Measurements from ENCODE around the gene CTXND1. TPM values are rescaled to one million over a fixed set of nuclear protein-coding genes. Genes with fewer than 3 reads are reported as not detected.
A peak's percentile ranks its signal among the peaks of the same experiment; 100 is the strongest.

CTXND1 gene
- total and polyA plus RNA-seq, 2 donors (not counting 1 experiment from before 2014, with no cell fraction given): under 0.01 to 0.01 TPM

GRCh38 chr15:80177156-80177555 is 74.9 kb downstream of the CTXND1 start:
- no peaks in the 10 kb centered on the region for H3K79me2 ChIP-seq (ENCODE audit: control insufficient read depth, insufficient read depth, low read length)
- H3K4me3 ChIP-seq (replicated peaks in 1 of 4; ENCODE audit: control extremely low read depth in 1 of 4, insufficient read depth in 1 of 4, low read depth in 3 of 4, low read length in 4 of 4): no peak overlapping the region
- no peak overlapping the region for H3K9ac ChIP-seq (ENCODE audit: insufficient read depth, low read length)
- DNase-seq (ENCODE audit: low read depth in 2 of 2): peak in 1 of 2 donors; percentile 25
- no peaks in the 10 kb centered on the region for H4K20me1 ChIP-seq (ENCODE audit: control insufficient read depth, extremely low read depth, insufficient read depth, low read length)
- H3K4me2 ChIP-seq (ENCODE audit: extremely low read depth, insufficient read depth, low read length): no peak overlapping the region
- peaks cover 21% of the 10 kb centered on the region for H3K36me3 ChIP-seq (ENCODE audit: control insufficient read depth, insufficient read depth, low read length)
- H3K27ac ChIP-seq (ENCODE audit: insufficient read depth, low read length): no peak overlapping the region
- no peak overlapping the region for H2AFZ ChIP-seq (ENCODE audit: low read length)
- TF ChIP-seq EZH2 (IDR thresholded peaks at IDR 0.05; ENCODE audit: low read length, missing control alignments): no peak
- TF ChIP-seq, protein P1, sequence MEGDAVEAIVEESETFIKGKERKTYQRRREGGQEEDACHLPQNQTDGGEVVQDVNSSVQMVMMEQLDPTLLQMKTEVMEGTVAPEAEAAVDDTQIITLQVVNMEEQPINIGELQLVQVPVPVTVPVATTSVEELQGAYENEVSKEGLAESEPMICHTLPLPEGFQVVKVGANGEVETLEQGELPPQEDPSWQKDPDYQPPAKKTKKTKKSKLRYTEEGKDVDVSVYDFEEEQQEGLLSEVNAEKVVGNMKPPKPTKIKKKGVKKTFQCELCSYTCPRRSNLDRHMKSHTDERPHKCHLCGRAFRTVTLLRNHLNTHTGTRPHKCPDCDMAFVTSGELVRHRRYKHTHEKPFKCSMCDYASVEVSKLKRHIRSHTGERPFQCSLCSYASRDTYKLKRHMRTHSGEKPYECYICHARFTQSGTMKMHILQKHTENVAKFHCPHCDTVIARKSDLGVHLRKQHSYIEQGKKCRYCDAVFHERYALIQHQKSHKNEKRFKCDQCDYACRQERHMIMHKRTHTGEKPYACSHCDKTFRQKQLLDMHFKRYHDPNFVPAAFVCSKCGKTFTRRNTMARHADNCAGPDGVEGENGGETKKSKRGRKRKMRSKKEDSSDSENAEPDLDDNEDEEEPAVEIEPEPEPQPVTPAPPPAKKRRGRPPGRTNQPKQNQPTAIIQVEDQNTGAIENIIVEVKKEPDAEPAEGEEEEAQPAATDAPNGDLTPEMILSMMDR (conservative IDR thresholded peaks at IDR 0.05 in 1 of 2, IDR thresholded peaks at IDR 0.05 in 1 of 2; ENCODE audit: low read depth in 1 of 2, low read length in 2 of 2): no peak
- H3K27me3 ChIP-seq (ENCODE audit: control insufficient read depth, insufficient read depth, low read length): no peaks in the 10 kb centered on the region
- no peaks in the 10 kb centered on the region for H3K9me3 ChIP-seq (ENCODE audit: control insufficient read depth, insufficient read depth, low read depth, low read length)
- peaks cover 24% of the 10 kb centered on the region for H3K4me1 ChIP-seq (ENCODE audit: control insufficient read depth, extremely low read depth, insufficient read depth, low read length)

DNA sequence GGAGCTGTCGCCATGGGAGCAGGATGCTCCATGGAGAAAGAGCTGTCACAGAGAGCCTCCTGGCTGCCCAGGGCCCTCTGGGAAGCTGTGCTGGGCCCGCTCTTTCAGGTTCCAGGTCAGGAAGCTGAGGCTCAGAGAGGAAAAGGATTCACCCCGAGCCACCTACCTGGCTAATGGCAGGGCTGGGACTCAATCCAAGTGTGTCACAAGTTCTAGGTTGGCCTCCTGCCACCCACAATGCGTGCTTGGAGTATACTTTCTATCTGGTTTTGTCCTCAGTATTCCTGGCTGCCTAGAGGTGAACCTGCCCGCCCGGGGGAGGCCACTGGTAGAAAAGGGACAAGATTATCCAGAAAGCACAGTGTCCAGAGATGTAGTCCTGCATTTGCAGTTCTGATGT is 75.6 kb downstream of the CTXND1 start:
- Histone ChIP-seq H3K27me3 (ENCODE audit: control insufficient read depth, insufficient read depth, low read length) (no peaks in the 10 kb centered on the region), H2AFZ (ENCODE audit: low read length) (no peak overlapping the region), H3K36me3 (ENCODE audit: control insufficient read depth, insufficient read depth, low read length) (peaks cover 21% of the 10 kb centered on the region), H3K4me2 (ENCODE audit: extremely low read depth, insufficient read depth, low read length) (no peak overlapping the region), H4K20me1 (ENCODE audit: control insufficient read depth, extremely low read depth, insufficient read depth, low read length) (no peaks in the 10 kb centered on the region), H3K9me3 (ENCODE audit: control insufficient read depth, insufficient read depth, low read depth, low read length) (no peaks in the 10 kb centered on the region), H3K9ac (ENCODE audit: insufficient read depth, low read length) (no peak overlapping the region), H3K27ac (ENCODE audit: insufficient read depth, low read length) (no peak overlapping the region), H3K79me2 (ENCODE audit: control insufficient read depth, insufficient read depth, low read length) (no peaks in the 10 kb centered on the region), H3K4me3 (replicated peaks in 1 of 4; ENCODE audit: control extremely low read depth in 1 of 4, insufficient read depth in 1 of 4, low read depth in 3 of 4, low read length in 4 of 4) (no peak overlapping the region), H3K4me1 (ENCODE audit: control insufficient read depth, extremely low read depth, insufficient read depth, low read length) (peaks cover 21% of the 10 kb centered on the region)
- DNase-seq (ENCODE audit: low read depth in 2 of 2): no peak
- no peak for TF ChIP-seq EZH2 (IDR thresholded peaks at IDR 0.05; ENCODE audit: low read length, missing control alignments)
- TF ChIP-seq, protein P1 (conservative IDR thresholded peaks at IDR 0.05 in 1 of 2, IDR thresholded peaks at IDR 0.05 in 1 of 2; ENCODE audit: low read depth in 1 of 2, low read length in 2 of 2): no peak

DNA sequence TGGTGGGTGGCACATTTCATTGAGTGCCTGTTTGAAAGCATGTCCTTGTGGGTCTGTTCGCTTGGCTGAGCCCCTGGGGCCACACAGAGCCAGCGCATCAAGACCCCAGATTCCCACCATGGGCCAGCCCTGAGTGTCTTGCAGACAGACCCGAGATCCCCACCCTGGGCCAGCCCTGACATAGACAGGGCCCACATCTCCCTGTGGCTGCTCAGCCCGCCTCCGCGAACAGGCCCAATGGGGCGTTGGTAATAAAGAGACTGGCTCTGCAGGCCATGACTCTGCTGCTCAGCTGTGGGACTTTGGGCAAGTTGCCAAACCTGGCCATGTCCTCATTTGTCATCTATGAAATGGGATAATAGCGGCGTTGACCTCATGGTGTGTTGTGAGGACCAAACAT is 76.6 kb downstream of the CTXND1 start:
- Histone ChIP-seq H3K4me2 (ENCODE audit: extremely low read depth, insufficient read depth, low read length) (no peak overlapping the region), H3K36me3 (ENCODE audit: control insufficient read depth, insufficient read depth, low read length) (peaks cover 12% of the 10 kb centered on the region), H2AFZ (ENCODE audit: low read length) (no peak overlapping the region), H3K9me3 (ENCODE audit: control insufficient read depth, insufficient read depth, low read depth, low read length) (no peaks in the 10 kb centered on the region), H3K4me1 (ENCODE audit: control insufficient read depth, extremely low read depth, insufficient read depth, low read length) (peaks cover 21% of the 10 kb centered on the region), H3K27ac (ENCODE audit: insufficient read depth, low read length) (no peak overlapping the region), H4K20me1 (ENCODE audit: control insufficient read depth, extremely low read depth, insufficient read depth, low read length) (no peaks in the 10 kb centered on the region), H3K9ac (ENCODE audit: insufficient read depth, low read length) (no peak overlapping the region), H3K4me3 (replicated peaks in 1 of 4; ENCODE audit: control extremely low read depth in 1 of 4, insufficient read depth in 1 of 4, low read depth in 3 of 4, low read length in 4 of 4) (no peak overlapping the region), H3K79me2 (ENCODE audit: control insufficient read depth, insufficient read depth, low read length) (no peaks in the 10 kb centered on the region), H3K27me3 (ENCODE audit: control insufficient read depth, insufficient read depth, low read length) (no peaks in the 10 kb centered on the region)
- DNase-seq (ENCODE audit: low read depth in 2 of 2): no peak
- TF ChIP-seq EZH2 (IDR thresholded peaks at IDR 0.05; ENCODE audit: low read length, missing control alignments): no peak
- TF ChIP-seq, protein P1 (conservative IDR thresholded peaks at IDR 0.05 in 1 of 2, IDR thresholded peaks at IDR 0.05 in 1 of 2; ENCODE audit: low read depth in 1 of 2, low read length in 2 of 2): no peak

Data from fibroblast of lung (primary cell).